Central memory CD8-positive, alpha-beta T cell (primary cell): ENCODE results near the gene DOCK6.

ENCODE experiments used
- ATAC-seq: fragments of 150-1000 bp; cut with Tn5 transposase; replicated peaks from 2 replicates; pipeline ENCODE4 v1.10.0; 2022; ENCODE audit warnings: mild to moderate bottlenecking, moderate FRiP score, moderate number of reproducible peaks; ENCODE audit not compliant: poor library complexity, severe bottlenecking; ENCODE audit errors: extremely low read depth
- DNase-seq, 2 donors: peaks; one replicate each; pipeline ENCODE4 v3.0.0; 2021; ENCODE audit warnings: low spot score in 2 of 2
- H3K27ac Mint-ChIP-seq: one replicate; pipeline ENCODE4 v1.8.0; 2022; ENCODE audit warnings: low read depth, mild to moderate bottlenecking, moderate library complexity, mixed read lengths
- H3K27me3 Mint-ChIP-seq: one replicate; pipeline ENCODE4 v1.8.0; 2022; ENCODE audit warnings: mixed read lengths
- H3K36me3 Mint-ChIP-seq: one replicate; pipeline ENCODE4 v1.8.0; 2022; ENCODE audit warnings: mild to moderate bottlenecking, moderate library complexity, mixed read lengths; ENCODE audit not compliant: insufficient read depth
- H3K4me1 Mint-ChIP-seq: one replicate; pipeline ENCODE4 v1.8.0; 2022; ENCODE audit warnings: mixed read lengths
- H3K4me3 Mint-ChIP-seq: one replicate; pipeline ENCODE4 v1.8.0; 2022; ENCODE audit warnings: mild to moderate bottlenecking, moderate library complexity, mixed read lengths
- H3K9me3 Mint-ChIP-seq: one replicate; pipeline ENCODE4 v1.8.0; 2022; ENCODE audit warnings: mixed read lengths

The DOCK6 gene, protein sequence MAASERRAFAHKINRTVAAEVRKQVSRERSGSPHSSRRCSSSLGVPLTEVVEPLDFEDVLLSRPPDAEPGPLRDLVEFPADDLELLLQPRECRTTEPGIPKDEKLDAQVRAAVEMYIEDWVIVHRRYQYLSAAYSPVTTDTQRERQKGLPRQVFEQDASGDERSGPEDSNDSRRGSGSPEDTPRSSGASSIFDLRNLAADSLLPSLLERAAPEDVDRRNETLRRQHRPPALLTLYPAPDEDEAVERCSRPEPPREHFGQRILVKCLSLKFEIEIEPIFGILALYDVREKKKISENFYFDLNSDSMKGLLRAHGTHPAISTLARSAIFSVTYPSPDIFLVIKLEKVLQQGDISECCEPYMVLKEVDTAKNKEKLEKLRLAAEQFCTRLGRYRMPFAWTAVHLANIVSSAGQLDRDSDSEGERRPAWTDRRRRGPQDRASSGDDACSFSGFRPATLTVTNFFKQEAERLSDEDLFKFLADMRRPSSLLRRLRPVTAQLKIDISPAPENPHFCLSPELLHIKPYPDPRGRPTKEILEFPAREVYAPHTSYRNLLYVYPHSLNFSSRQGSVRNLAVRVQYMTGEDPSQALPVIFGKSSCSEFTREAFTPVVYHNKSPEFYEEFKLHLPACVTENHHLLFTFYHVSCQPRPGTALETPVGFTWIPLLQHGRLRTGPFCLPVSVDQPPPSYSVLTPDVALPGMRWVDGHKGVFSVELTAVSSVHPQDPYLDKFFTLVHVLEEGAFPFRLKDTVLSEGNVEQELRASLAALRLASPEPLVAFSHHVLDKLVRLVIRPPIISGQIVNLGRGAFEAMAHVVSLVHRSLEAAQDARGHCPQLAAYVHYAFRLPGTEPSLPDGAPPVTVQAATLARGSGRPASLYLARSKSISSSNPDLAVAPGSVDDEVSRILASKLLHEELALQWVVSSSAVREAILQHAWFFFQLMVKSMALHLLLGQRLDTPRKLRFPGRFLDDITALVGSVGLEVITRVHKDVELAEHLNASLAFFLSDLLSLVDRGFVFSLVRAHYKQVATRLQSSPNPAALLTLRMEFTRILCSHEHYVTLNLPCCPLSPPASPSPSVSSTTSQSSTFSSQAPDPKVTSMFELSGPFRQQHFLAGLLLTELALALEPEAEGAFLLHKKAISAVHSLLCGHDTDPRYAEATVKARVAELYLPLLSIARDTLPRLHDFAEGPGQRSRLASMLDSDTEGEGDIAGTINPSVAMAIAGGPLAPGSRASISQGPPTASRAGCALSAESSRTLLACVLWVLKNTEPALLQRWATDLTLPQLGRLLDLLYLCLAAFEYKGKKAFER (N-terminal part only)

DNA sequence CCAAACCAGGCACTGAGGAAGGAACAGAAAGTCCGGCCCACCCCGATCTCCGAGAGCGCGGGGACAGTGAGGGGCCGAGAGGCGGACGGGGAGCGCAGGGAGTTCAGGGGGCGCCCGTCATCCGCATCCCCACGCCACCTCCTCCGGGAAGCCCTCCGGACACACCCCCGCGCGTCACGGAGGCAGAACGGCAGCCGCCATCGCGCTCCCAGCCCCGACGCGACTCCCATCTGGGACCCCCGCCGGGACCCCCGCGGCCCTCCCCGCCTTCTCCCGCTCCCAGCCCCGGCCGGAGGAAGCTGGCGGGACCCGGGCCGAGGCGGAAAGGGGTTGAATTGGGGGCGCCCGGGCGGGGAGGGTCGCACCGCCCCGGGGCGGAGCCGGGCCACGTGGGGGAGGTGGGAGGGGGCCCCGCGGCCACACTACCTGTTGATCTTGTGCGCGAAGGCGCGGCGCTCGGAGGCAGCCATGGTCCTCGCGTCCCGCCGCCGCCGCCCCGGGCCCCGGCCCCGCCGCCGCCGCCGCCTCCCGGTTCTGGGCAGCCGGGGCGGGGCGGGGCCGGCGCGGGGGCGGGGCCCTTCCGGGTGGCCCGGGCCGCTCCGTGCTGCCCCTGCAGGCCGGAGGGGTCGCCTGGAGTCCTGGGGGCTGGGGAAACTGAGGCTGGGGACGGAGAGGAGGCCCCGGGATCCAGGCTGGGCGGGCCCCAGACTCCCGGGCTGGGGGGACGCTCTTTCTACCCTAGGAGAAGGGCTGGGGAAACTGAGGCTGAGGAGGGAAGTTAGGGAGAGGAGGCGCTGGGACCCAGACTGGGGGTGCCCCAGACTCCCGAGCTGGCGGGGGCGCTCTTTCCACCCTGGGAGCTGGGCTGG is at the start of gene DOCK6:
Gene DOCK6 (minus strand): TSS at position 554 of the 869 bp plus-strand sequence. CDS start 84 bp downstream, at position 470.
- Mint-ChIP-seq H3K4me1 (no peaks in the 10 kb centered on the region), H3K27me3 (peaks cover 53% of the 10 kb centered on the region)
- DNase-seq: no peak

DNA sequence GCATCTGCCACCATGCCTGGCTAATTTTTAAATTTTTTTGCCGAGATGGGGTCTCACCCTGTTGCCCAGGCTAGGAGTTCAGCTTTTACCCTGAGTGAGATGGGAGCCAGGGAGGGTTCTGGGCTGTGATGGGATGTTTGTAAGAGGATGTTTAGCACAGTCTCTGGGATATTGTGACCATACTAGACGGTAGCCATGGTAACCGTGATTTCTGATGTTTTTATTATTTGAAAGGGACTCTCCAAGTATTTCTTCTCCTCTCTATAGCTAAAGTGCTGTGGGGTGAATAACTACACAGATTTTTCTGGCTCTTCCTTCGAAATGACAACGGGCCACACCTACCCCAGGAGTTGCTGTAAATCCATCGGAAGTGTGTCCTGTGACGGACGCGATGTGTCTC is 44.0 kb upstream of the DOCK6 start:
- Mint-ChIP-seq H3K4me1 (no peaks in the 10 kb centered on the region), H3K36me3 (no peaks in the 10 kb centered on the region), H3K27ac (no peak overlapping the region), H3K27me3 (peaks cover 26% of the 10 kb centered on the region), H3K9me3 (no peaks in the 10 kb centered on the region), H3K4me3 (no peak overlapping the region)
- ATAC-seq: no peak
- DNase-seq: no peak

More for the DNA sequence above, at the start of gene DOCK6:
- Mint-ChIP-seq H3K9me3 (no peaks in the 10 kb centered on the region), H3K36me3 (no peaks in the 10 kb centered on the region), H3K4me3 (peak within 1 kb of the TSS; percentile 63), H3K27ac (no peak within 1 kb of the TSS)
- ATAC-seq: peak; percentile 36

DNA sequence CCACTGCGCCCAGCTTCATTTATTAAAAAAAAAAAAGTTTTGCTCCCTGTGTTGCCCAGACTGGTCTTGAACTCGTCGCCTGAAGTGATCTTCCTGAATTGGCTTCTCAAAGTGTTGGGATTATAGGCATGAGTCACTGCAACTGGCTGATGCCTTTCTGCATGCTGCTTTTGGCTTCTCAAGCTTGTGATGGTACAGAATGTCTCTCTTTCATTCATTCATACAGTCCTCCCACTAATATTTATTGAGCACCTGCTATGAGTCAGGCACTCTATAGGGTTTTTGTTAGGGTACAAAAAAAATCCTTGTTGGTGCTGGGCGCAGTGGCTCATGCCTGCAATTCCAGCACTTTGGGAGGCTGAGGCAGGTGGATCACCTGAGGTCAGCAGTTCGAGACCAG is 42.6 kb upstream of the DOCK6 start:
- Mint-ChIP-seq H3K9me3 (no peaks in the 10 kb centered on the region), H3K4me3 (no peak overlapping the region), H3K27ac (no peak overlapping the region), H3K4me1 (no peaks in the 10 kb centered on the region), H3K36me3 (no peaks in the 10 kb centered on the region), H3K27me3 (peaks cover 19% of the 10 kb centered on the region)
- no peak for ATAC-seq
- no peak for DNase-seq

GRCh38 chr19:11300811-11301120 is 38.4 kb upstream of the DOCK6 start:
- ATAC-seq (no peak), DNase-seq (no peak)
- H3K36me3 Mint-ChIP-seq: no peaks in the 10 kb centered on the region
- H3K4me3 Mint-ChIP-seq: no peak overlapping the region
- H3K9me3 Mint-ChIP-seq: no peaks in the 10 kb centered on the region
- peaks cover 18% of the 10 kb centered on the region for H3K27me3 Mint-ChIP-seq
- H3K4me1 Mint-ChIP-seq: no peaks in the 10 kb centered on the region
- H3K27ac Mint-ChIP-seq: no peak overlapping the region

DNA sequence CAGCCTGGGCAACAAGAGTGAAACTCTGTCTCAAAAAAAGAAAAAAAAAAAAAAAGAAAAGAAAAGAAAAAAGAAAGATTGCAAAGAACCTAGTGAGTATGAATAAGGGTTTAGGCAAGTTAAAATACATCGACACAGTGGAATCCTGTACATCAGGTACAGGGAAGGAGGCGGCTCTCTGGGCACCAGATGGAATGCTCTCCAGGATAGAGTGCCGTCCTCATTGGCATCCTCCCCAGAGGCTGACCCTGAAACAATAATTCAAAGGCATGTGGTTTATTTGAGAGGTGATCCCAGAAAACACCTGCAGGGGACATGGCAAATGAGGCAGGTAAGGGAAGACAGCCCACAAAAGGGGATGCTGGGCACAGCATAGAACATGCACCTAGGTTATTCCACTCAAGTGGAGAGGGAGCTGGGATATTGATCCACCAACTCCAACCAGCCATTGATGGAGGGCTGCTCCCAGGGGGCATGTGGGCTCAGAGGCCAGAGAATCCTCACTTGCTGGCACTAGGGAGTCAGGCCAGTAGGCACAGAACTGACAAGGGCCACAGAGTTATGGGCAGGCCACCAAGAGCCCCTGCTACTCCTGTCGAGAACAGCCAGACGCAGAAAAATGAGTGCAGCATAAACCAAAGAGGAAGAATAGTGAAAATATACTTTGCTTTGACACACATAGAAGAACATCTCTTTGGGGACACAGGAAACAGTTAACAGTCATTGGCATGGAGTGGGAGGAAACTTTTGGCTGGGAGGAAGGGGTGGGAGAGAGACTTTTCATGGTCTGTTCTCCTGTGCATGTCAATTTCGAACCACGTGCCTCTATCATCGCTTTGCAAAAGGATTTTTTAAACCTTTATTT is 37.9 kb upstream of the DOCK6 start:
- no peak for ATAC-seq
- H3K27ac Mint-ChIP-seq: no peak overlapping the region

DNA sequence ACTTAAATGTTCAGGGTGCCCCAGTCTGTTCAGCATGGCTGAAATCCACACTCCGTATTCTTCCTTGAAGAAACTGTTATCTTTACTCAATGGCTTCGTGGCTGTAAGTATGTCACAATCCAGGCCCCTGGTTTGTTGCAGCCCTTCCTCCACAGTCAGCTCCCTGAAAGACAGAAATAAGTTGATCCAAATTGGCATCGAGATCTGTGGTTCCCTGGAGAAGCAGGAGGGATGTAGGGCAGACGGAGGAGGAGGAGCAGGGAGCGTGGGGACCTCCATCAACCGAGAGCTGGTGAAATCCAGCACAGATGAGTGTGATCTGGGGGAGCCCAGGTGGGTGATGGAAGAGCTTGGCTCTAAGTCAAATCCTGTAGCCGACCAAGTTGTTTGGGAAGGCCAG is 33.9 kb upstream of the DOCK6 start:
- ATAC-seq: no peak
- Mint-ChIP-seq H3K4me1 (peaks cover 8% of the 10 kb centered on the region), H3K27ac (no peak overlapping the region), H3K27me3 (peaks cover 36% of the 10 kb centered on the region), H3K36me3 (no peaks in the 10 kb centered on the region), H3K9me3 (no peaks in the 10 kb centered on the region), H3K4me3 (no peak overlapping the region)
- DNase-seq: no peak

More for the DNA sequence above, 37.9 kb upstream of the DOCK6 start:
- H3K4me1 Mint-ChIP-seq: no peaks in the 10 kb centered on the region
- H3K4me3 Mint-ChIP-seq: no peak overlapping the region
- peaks cover 22% of the 10 kb centered on the region for H3K27me3 Mint-ChIP-seq
- H3K36me3 Mint-ChIP-seq: no peaks in the 10 kb centered on the region
- no peaks in the 10 kb centered on the region for H3K9me3 Mint-ChIP-seq
- DNase-seq: no peak

DNA sequence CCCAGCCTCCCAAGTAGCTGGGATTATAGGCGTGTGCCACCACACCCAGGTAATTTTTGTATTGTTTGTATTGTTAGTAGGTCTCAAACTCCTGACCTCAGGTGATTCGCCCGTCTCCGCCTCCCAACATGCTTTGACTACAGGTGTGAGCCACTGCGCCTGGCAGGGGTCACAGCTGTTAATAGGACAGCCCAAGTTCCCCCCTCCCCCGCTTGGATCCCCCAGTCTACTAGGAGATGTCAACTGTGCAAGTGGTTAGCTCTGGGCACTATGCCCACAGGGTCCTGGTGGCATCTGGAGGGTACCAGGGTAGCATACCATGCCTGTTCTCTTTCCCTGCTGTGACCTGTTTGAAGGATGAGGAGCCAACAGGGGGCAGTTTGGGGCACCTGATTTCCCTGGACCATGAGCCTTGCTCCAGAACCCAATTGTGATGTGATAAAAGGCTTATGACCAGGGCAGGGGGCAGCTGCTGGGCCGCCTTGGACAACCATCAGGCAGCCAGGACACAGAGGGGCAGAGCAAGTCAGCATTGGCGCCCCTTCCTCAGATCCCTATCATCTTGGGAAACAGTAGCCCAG is 33.4 kb upstream of the DOCK6 start, which contains the start of gene TSPAN16:
Gene TSPAN16 (plus strand): TSS at position 496 of the 581 bp plus-strand sequence. CDS start 138 bp downstream, outside the sequence.
- H3K9me3 Mint-ChIP-seq: no peaks in the 10 kb centered on the region
- H3K27me3 Mint-ChIP-seq: peaks cover 36% of the 10 kb centered on the region
- peaks cover 8% of the 10 kb centered on the region for H3K4me1 Mint-ChIP-seq
- no peaks in the 10 kb centered on the region for H3K36me3 Mint-ChIP-seq
- no peak within 1 kb of the TSS for H3K27ac Mint-ChIP-seq
- DNase-seq (no peak), ATAC-seq (no peak)
- H3K4me3 Mint-ChIP-seq: no peak within 1 kb of the TSS

DNA sequence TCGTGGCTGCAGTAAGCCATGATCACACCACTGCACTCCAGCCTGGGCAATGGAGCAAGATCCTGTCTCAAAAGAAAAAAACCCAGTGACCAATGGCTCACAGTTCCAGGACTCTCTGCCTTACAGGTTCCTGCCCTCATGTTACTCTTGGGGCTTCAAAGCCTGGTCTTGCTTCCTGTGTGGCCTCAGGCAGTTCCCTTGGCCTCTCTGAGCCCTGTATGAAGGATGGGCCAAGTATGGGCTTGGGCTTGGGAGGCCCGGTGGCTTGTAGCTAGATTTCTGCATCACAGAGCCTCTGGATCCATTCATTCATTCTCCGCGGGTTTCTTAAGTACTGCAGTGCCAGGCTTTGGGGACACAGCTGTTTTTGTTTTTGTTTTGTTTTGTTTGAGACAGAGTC is 32.9 kb upstream of the DOCK6 start:
- Mint-ChIP-seq H3K9me3 (no peaks in the 10 kb centered on the region), H3K27me3 (peaks cover 36% of the 10 kb centered on the region), H3K27ac (no peak overlapping the region), H3K36me3 (no peaks in the 10 kb centered on the region), H3K4me1 (peaks cover 8% of the 10 kb centered on the region), H3K4me3 (no peak overlapping the region)
- ATAC-seq (no peak), DNase-seq (no peak)

- Mint-ChIP-seq H3K27me3 (peaks cover 44% of the 10 kb centered on the region), H3K36me3 (no peaks in the 10 kb centered on the region), H3K4me1 (peaks cover 8% of the 10 kb centered on the region), H3K9me3 (no peaks in the 10 kb centered on the region), H3K27ac (peak overlapping the region; percentile 80), H3K4me3 (no peak overlapping the region)
- ATAC-seq (peak; percentile 75), DNase-seq (peak; percentile 61 to 74)
Measured at GRCh38 chr19:11293433-11294389, 31.4 kb upstream of the DOCK6 start.

DNA sequence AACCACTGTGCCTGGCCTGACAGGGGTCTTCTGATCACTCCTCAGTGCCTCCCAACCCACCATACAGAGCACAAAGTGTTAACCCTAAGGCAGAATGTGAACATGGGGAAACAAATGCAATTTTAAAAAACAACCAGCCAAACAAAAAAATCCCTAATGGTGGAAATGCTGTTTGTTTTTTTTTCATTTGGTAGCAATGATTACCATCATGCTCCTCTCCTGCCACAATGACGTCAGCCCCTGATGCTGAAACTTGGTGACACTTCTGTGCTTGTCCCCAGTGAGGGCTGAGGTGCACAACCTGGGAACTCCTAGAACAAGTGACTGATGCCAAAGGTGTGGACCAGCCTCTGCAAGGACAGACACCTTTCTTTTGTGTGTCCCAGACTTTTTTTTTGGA is 29.7 kb upstream of the DOCK6 start:
- Mint-ChIP-seq H3K36me3 (no peaks in the 10 kb centered on the region), H3K27ac (no peak overlapping the region), H3K4me1 (peaks cover 8% of the 10 kb centered on the region), H3K9me3 (no peaks in the 10 kb centered on the region), H3K4me3 (no peak overlapping the region), H3K27me3 (peaks cover 61% of the 10 kb centered on the region)
- ATAC-seq (no peak), DNase-seq (no peak)
